H1 (cell line): ENCODE measurements around the gene KANSL1. TPM values are rescaled to one million over a fixed set of nuclear protein-coding genes. Genes with fewer than 3 reads are reported as not detected.

Experiments
- CTCF ChIA-PET: fragments of 300-600 bp; sonication (Branson Sonifier 250); formaldehyde crosslinking; loops from one replicate; lab custom pipeline; 2021; ENCODE audit not compliant: partially characterized antibody; lab: Charles Lee
- POLR2A ChIA-PET: fragments of 300-600 bp; sonication (Branson Sonifier 250); formaldehyde crosslinking; loops from one replicate; lab custom pipeline; 2021; ENCODE audit warnings: inconsistent platforms; ENCODE audit not compliant: partially characterized antibody; lab: Charles Lee
- DNase-seq, 2 experiments: peaks; one replicate each; pipeline versions ENCODE4 v3.0.0 to v3.0.0-alpha.2; 2010 to 2022; ENCODE audit warnings: low spot score in 2 of 2, low read depth in 1 of 2, mixed read lengths in 1 of 2
- FAIRE-seq: peaks from 2 replicates; lab custom pipeline; 2011; peaks lifted over from hg19 to GRCh38; lab: Jason Lieb, UNC
- H2AFZ ChIP-seq: 2 replicates; pipeline ENCODE4 v1.8.1; 2012; ENCODE audit warnings: low read length, inconsistent platforms
- H2AK5ac ChIP-seq: 2 replicates; pipeline ENCODE4 v1.6.1; 2013; ENCODE audit warnings: low read depth, low read length
- H2BK120ac ChIP-seq: replicated peaks from 2 replicates; pipeline ENCODE3; 2013; ENCODE audit warnings: low read depth, low read length, inconsistent platforms
- H2BK12ac ChIP-seq: 2 replicates; pipeline ENCODE4 v1.6.1; 2013; ENCODE audit warnings: low read depth, low read length
- H2BK15ac ChIP-seq: 2 replicates; pipeline ENCODE4 v1.6.1; 2013; ENCODE audit warnings: low read length
- H2BK20ac ChIP-seq: 2 replicates; pipeline ENCODE4 v1.6.1; 2013; ENCODE audit warnings: low read length
- H2BK5ac ChIP-seq: 2 replicates; pipeline ENCODE4 v1.6.1; 2013; ENCODE audit warnings: low read depth, low read length
- H3K14ac ChIP-seq: 2 replicates; pipeline ENCODE4 v1.6.1; 2013; ENCODE audit warnings: inconsistent platforms; ENCODE audit not compliant: insufficient read length
- H3K18ac ChIP-seq: 2 replicates; pipeline ENCODE4 v1.6.1; 2013; ENCODE audit warnings: low read length; ENCODE audit errors: extremely low read depth
- H3K23ac ChIP-seq: 2 replicates; pipeline ENCODE4 v1.6.1; 2013; ENCODE audit warnings: inconsistent platforms; ENCODE audit not compliant: insufficient read length
- H3K23me2 ChIP-seq: 2 replicates; pipeline ENCODE4 v1.6.1; 2013; ENCODE audit warnings: low read depth, low read length
- H3K27ac ChIP-seq: 2 replicates; pipeline ENCODE4 v1.6.1; 2011; ENCODE audit warnings: low read depth, low read length, inconsistent platforms
- H3K27me3 ChIP-seq, 4 experiments: replicated peaks in 1 of 4; 1 replicate in 1 of 4; 2 replicates in 3 of 4; pipeline versions ENCODE4 v1.6.1 to v1.8.1; 2011 to 2013; ENCODE audit warnings: low read length in 3 of 4, mild to moderate bottlenecking in 3 of 4, inconsistent platforms in 2 of 4, mixed read lengths in 2 of 4, moderate library complexity in 1 of 4; ENCODE audit not compliant: control insufficient read depth in 3 of 4, insufficient read depth in 3 of 4; ENCODE audit errors: extremely low read depth in 1 of 4
- H3K36me3 ChIP-seq, 4 experiments: 2 replicates each; pipeline versions ENCODE4 v1.6.1 to v1.8.1; 2011 to 2013; ENCODE audit warnings: mild to moderate bottlenecking in 4 of 4, low read length in 3 of 4, moderate library complexity in 2 of 4, control low read depth in 1 of 4, inconsistent platforms in 1 of 4; ENCODE audit not compliant: insufficient read depth in 4 of 4, control insufficient read depth in 2 of 4
- H3K4ac ChIP-seq: replicated peaks from 2 replicates; pipeline ENCODE3; 2013; ENCODE audit warnings: low read length, low read depth, mixed read lengths, inconsistent platforms; ENCODE audit not compliant: insufficient read length
- H3K4me1 ChIP-seq, 4 experiments: replicated peaks in 1 of 4; 1 replicate in 1 of 4; 2 replicates in 3 of 4; pipeline versions ENCODE4 v1.6.1 to v1.8.1; 2011 to 2013; ENCODE audit warnings: low read length in 3 of 4, inconsistent platforms in 2 of 4, mixed read lengths in 1 of 4; ENCODE audit not compliant: insufficient read depth in 4 of 4, control insufficient read depth in 3 of 4
- H3K4me2 ChIP-seq, 2 experiments: 2 replicates each; pipeline versions ENCODE4 v1.6.1 to v1.8.1; 2011 to 2013; ENCODE audit warnings: low read depth in 2 of 2, low read length in 2 of 2, control low read depth in 1 of 2, inconsistent platforms in 1 of 2, mild to moderate bottlenecking in 1 of 2; ENCODE audit not compliant: insufficient read depth in 1 of 2
- H3K4me3 ChIP-seq, 4 experiments: fragments of 200-600, 300-600 bp in 1 of 4; sonication (generic), shearing (Covaris generic), sonication (Bioruptor Twin) in 1 of 4; 2 replicates each; pipeline versions ENCODE4 v1.5.1 to v1.8.1; 2011 to 2016; ENCODE audit warnings: low read length in 4 of 4, low read depth in 3 of 4, control low read depth in 2 of 4, inconsistent platforms in 2 of 4, mild to moderate bottlenecking in 2 of 4, mixed read lengths in 1 of 4, moderate library complexity in 1 of 4; ENCODE audit not compliant: insufficient read depth in 2 of 4; ENCODE audit errors: extremely low read depth in 1 of 4
- H3K56ac ChIP-seq: replicated peaks from 2 replicates; pipeline ENCODE3; 2013; ENCODE audit warnings: low read depth, mild to moderate bottlenecking, mixed read lengths, low read length, inconsistent platforms; ENCODE audit not compliant: insufficient read length
- H3K79me1 ChIP-seq: 2 replicates; pipeline ENCODE4 v1.6.1; 2013; ENCODE audit warnings: low read depth, low read length, control low read depth
- H3K79me2 ChIP-seq, 2 experiments: 2 replicates each; pipeline versions ENCODE4 v1.6.1 to v1.8.1; 2012 to 2013; ENCODE audit warnings: low read length in 2 of 2, mild to moderate bottlenecking in 2 of 2, inconsistent platforms in 1 of 2; ENCODE audit not compliant: insufficient read depth in 2 of 2, control insufficient read depth in 1 of 2
- H3K9ac ChIP-seq, 4 experiments: replicated peaks in 1 of 4; 1 replicate in 1 of 4; 2 replicates in 3 of 4; pipeline versions ENCODE4 v1.6.1 to v1.8.1; 2011 to 2013; ENCODE audit warnings: low read depth in 3 of 4, low read length in 3 of 4, control low read depth in 2 of 4, mild to moderate bottlenecking in 2 of 4, moderate library complexity in 2 of 4, inconsistent platforms in 1 of 4; ENCODE audit errors: extremely low read depth in 1 of 4
- H3K9me3 ChIP-seq, 2 experiments: 2 replicates each; pipeline versions ENCODE4 v1.6.1 to v1.8.1; 2012 to 2013; ENCODE audit warnings: mild to moderate bottlenecking in 2 of 2, moderate library complexity in 2 of 2, control low read depth in 1 of 2, inconsistent platforms in 1 of 2, low read depth in 1 of 2, low read length in 1 of 2, mixed read lengths in 1 of 2; ENCODE audit not compliant: insufficient read depth in 2 of 2
- H4K20me1 ChIP-seq, 2 experiments: replicated peaks in 1 of 2; 2 replicates each; pipeline versions ENCODE3 to v1.8.1; 2011 to 2013; ENCODE audit warnings: inconsistent platforms in 2 of 2, low read length in 2 of 2, mild to moderate bottlenecking in 1 of 2; ENCODE audit not compliant: insufficient read depth in 2 of 2, control insufficient read depth in 1 of 2
- H4K5ac ChIP-seq: 2 replicates; pipeline ENCODE4 v1.6.1; 2013; ENCODE audit warnings: low read length, low read depth, mixed read lengths, inconsistent platforms; ENCODE audit not compliant: insufficient read length
- H4K8ac ChIP-seq: 2 replicates; pipeline ENCODE4 v1.8.0; 2013; ENCODE audit warnings: mild to moderate bottlenecking, moderate library complexity, low read length, inconsistent platforms; ENCODE audit not compliant: insufficient read depth; ENCODE audit errors: extremely low read depth
- H4K91ac ChIP-seq: replicated peaks from 2 replicates; pipeline ENCODE3; 2013; ENCODE audit warnings: low read length, mixed read lengths, inconsistent platforms; ENCODE audit not compliant: insufficient read length
- ASH2L ChIP-seq: fragments of 200-600, 300-600 bp; sonication (generic); IDR thresholded peaks from one replicate; pipeline ENCODE4 v1.7.1; 2017; ENCODE audit warnings: low read length
- CBX5 ChIP-seq: fragments of 300-800, 300-1000 bp; sonication (generic); IDR thresholded peaks from 2 replicates; pipeline ENCODE4 v1.7.1; 2016; ENCODE audit warnings: antibody characterized with exemption, low read length, low read depth
- CHD1 ChIP-seq: IDR thresholded peaks from 2 replicates; pipeline ENCODE4 v1.6.1; 2012; ENCODE audit warnings: low read depth, low read length, improper control_type of control experiment
- HDAC6 ChIP-seq: IDR thresholded peaks from one replicate; pipeline ENCODE4 v1.7.1; 2012; ENCODE audit warnings: low read depth, mild to moderate bottlenecking, inconsistent platforms, low read length, moderate library complexity
- KDM4A ChIP-seq: IDR thresholded peaks from one replicate; pipeline ENCODE4 v1.7.1; 2012; ENCODE audit warnings: low read depth, mild to moderate bottlenecking, moderate library complexity, low read length, inconsistent platforms; ENCODE audit not compliant: severe bottlenecking
- KDM5A ChIP-seq: fragments of 200-600 bp; IDR thresholded peaks from 2 replicates; pipeline ENCODE4 v1.7.1; 2012; ENCODE audit warnings: mild to moderate bottlenecking, low read length, inconsistent platforms, mixed read lengths
- RFX5 ChIP-seq: IDR thresholded peaks from 2 replicates; pipeline ENCODE4 v1.6.1; 2011; ENCODE audit warnings: low read depth, low read length, improper control_type of control experiment, borderline replicate concordance
- TAF7 ChIP-seq: optimal IDR thresholded peaks from 2 replicates; pipeline ENCODE3; 2011; ENCODE audit warnings: low read depth, mild to moderate bottlenecking, inconsistent platforms, low read length, moderate library complexity, borderline replicate concordance
- WGBS, 2 experiments: shearing (Covaris generic) in 1 of 2; methylation state at CpG; one replicate each; pipeline versions ENCODE4 v1.1.6 to v1.1.7; 2013 to 2015; ENCODE audit warnings: low lambda C conversion rate in 2 of 2, mixed read lengths in 2 of 2, inconsistent platforms in 1 of 2, low coverage in 1 of 2, missing lambda C conversion rate in 1 of 2; ENCODE audit not compliant: insufficient replicate concordance in 2 of 2, insufficient coverage in 1 of 2, insufficient read length in 1 of 2; ENCODE audit errors: extremely low coverage in 1 of 2, missing lambda C conversion rate in 1 of 2; 5-methylcytosine and 5-hydroxymethylcytosine counted together
- polyA plus RNA-seq, 7 experiments: library from polyadenylated mRNA; depleted of rRNA in 3 of 7; stranded (reverse) in 5 of 7; unstranded in 2 of 7; fragments of >200 nt in 5 of 7; fragments of 200-250 nt in 2 of 7; gene quantifications; 1 replicate in 5 of 7; 2 replicates in 1 of 7; 4 replicates in 1 of 7; pipeline versions ENCODE4 v1.2.1 to v1.2.3, GENCODE V29; 2011 to 2013; ENCODE audit warnings: missing spikeins in 2 of 7, mixed read lengths in 2 of 7
- total RNA-seq: library from RNA; stranded (reverse); fragmentation: NEBNext Ultra II Directional; extraction: Animal tissue kit (Norgen Biotek cat#: 25700); gene quantifications from 2 replicates; pipeline ENCODE4 v1.2.1, GENCODE V29; 2021
- TF ChIP-seq, protein P1 (sequence below): IDR thresholded peaks from 2 replicates; pipeline ENCODE4 v1.6.1; 2011; ENCODE audit warnings: low read length, improper control_type of control experiment
- TF ChIP-seq, protein P2 (sequence below): IDR thresholded peaks from 2 replicates; pipeline ENCODE4 v1.6.1; 2012; ENCODE audit warnings: low read length, inconsistent platforms

Gene KANSL1
- total and polyA plus RNA-seq, 2 of the 8 experiments (the other 6 are each of a cell fraction or from before 2014, with no cell fraction given) = 34.0 to 128 TPM

DNA sequence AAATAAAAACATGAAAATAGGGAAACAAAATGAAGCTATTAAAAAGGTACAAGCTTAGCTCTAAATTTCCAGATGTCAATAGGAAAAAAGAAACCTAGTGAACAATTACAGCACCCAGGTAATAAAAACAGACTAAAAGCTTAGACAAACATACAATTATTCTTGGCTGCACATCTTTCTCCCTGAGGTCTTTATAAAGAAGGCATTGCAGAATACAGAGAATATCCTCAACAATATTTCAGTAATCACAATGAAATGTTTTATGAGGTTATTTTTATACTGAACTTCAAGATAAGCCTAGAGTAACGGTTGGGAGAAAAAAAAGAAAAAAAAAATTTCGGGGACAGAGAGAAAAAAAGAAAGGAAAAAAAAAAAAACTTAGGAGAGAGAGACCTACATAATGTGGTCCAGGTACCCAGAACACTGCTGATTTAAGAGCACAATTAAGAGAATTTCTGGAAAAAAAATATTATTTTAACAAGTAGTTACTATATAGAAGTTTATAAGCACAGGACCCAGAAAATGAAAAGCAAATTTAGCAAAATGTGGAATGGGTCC lies 26.5 kb downstream of the KANSL1 start:
- Histone ChIP-seq H3K9ac (no peak overlapping the region), H2BK20ac (no peak overlapping the region), H4K8ac (no peak overlapping the region), H3K23ac (no peak overlapping the region), H3K18ac (no peak overlapping the region), H3K79me1 (peaks cover 15% of the 10 kb centered on the region), H3K4me2 (no peak overlapping the region), H3K56ac (no peak overlapping the region), H3K9me3 (no peaks in the 10 kb centered on the region), H3K4me1 (peaks cover 0 to 5% (median 0%) of the 10 kb centered on the region in 4 experiments; a peak in 1 of 7 replicates), H3K4me3 (no peak overlapping the region), H3K4ac (no peak overlapping the region), H2AFZ (no peak overlapping the region), H2AK5ac (no peak overlapping the region), H2BK12ac (no peak overlapping the region), H3K14ac (no peak overlapping the region), H3K36me3 (peaks cover 14 to 32% (median 20%) of the 10 kb centered on the region in 4 experiments), H2BK120ac (no peak overlapping the region), H3K79me2 (peaks cover 92 to 100% of the 10 kb centered on the region in 2 experiments), H3K23me2 (no peaks in the 10 kb centered on the region), H3K27ac (no peak overlapping the region), H4K5ac (no peak overlapping the region), H2BK5ac (no peak overlapping the region), H2BK15ac (no peak overlapping the region), H4K20me1 (peaks cover 43 to 86% of the 10 kb centered on the region in 2 experiments), H4K91ac (no peak overlapping the region), H3K27me3 (no peaks in the 10 kb centered on the region)
- ChIA-PET CTCF (interaction anchor here (0.6 to 2.1 kb wide), 4 partner anchors 15 to 158 kb away, joined by 3 to 8 read pairs (median 4); no protein-coding TSS in a partner anchor), POLR2A (interaction anchor here (0.6 to 18.1 kb wide), 7 partner anchors 8 to 163 kb away, joined by 4 to 208 read pairs (median 5); no protein-coding TSS in a partner anchor)
- 53% methylated on average over 2 of the region's 2 CpGs; no CpG with 5 or more reads in 1 of the 2 experiments for WGBS, 2 experiments
- FAIRE-seq = no peak
- no peak for DNase-seq
- TF ChIP-seq, protein P1, sequence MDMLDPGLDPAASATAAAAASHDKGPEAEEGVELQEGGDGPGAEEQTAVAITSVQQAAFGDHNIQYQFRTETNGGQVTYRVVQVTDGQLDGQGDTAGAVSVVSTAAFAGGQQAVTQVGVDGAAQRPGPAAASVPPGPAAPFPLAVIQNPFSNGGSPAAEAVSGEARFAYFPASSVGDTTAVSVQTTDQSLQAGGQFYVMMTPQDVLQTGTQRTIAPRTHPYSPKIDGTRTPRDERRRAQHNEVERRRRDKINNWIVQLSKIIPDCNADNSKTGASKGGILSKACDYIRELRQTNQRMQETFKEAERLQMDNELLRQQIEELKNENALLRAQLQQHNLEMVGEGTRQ = no peak
- TF ChIP-seq, protein P2, sequence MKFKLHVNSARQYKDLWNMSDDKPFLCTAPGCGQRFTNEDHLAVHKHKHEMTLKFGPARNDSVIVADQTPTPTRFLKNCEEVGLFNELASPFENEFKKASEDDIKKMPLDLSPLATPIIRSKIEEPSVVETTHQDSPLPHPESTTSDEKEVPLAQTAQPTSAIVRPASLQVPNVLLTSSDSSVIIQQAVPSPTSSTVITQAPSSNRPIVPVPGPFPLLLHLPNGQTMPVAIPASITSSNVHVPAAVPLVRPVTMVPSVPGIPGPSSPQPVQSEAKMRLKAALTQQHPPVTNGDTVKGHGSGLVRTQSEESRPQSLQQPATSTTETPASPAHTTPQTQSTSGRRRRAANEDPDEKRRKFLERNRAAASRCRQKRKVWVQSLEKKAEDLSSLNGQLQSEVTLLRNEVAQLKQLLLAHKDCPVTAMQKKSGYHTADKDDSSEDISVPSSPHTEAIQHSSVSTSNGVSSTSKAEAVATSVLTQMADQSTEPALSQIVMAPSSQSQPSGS = no peak
- TF ChIP-seq CBX5 (no peak), HDAC6 (no peak), KDM4A (no peak), CHD1 (no peak), TAF7 (no peak), KDM5A (no peak), ASH2L (no peak), RFX5 (no peak)
